HepG2 (cell line): Measurements from ENCODE around the gene TMCO4. TPM values are rescaled to one million over a fixed set of nuclear protein-coding genes. Genes with fewer than 3 reads are reported as not detected.
A peak's percentile ranks its signal among the peaks of the same experiment; 100 is the strongest.

Experiments used
- HDAC2 ChIP-seq: sonication (generic); formaldehyde crosslinking; IDR thresholded peaks from 2 replicates; pipeline ENCODE4 v1.4.0; 2020; ENCODE audit warnings: missing genetic modification reagents
- MIER2 ChIP-seq: IDR thresholded peaks from 2 replicates; pipeline ENCODE4 v1.6.1; 2016; ENCODE audit warnings: missing biosample characterization, missing genetic modification reagents
- NFYB ChIP-seq: sonication (generic); formaldehyde crosslinking; IDR thresholded peaks from 2 replicates; pipeline ENCODE4 v1.4.0; 2020; ENCODE audit warnings: missing genetic modification reagents
- ONECUT2 ChIP-seq: sonication (generic); formaldehyde crosslinking; IDR thresholded peaks from 2 replicates; pipeline ENCODE4 v1.4.0; 2020; ENCODE audit warnings: missing genetic modification reagents
- SOX5 ChIP-seq: IDR thresholded peaks from 2 replicates; pipeline ENCODE4 v1.6.1; 2016; ENCODE audit warnings: borderline replicate concordance
- SRY ChIP-seq: sonication (generic); formaldehyde crosslinking; IDR thresholded peaks from 2 replicates; pipeline ENCODE4 v1.8.0; 2022; ENCODE audit warnings: mild to moderate bottlenecking, missing genetic modification reagents
- ZC3H4 ChIP-seq: sonication (generic); formaldehyde crosslinking; IDR thresholded peaks from 2 replicates; pipeline ENCODE4 v1.4.0; 2020; ENCODE audit warnings: missing genetic modification reagents, borderline replicate concordance
- ZMYM3 ChIP-seq: sonication (generic); formaldehyde crosslinking; IDR thresholded peaks from 2 replicates; pipeline ENCODE4 v1.5.1; 2020; ENCODE audit warnings: mild to moderate bottlenecking, missing genetic modification reagents
- ZNF121 ChIP-seq: sonication (generic); formaldehyde crosslinking; IDR thresholded peaks from 2 replicates; pipeline ENCODE4 v1.5.0; 2020; ENCODE audit warnings: mild to moderate bottlenecking, missing genetic modification reagents
- ZNF296 ChIP-seq: sonication (generic); formaldehyde crosslinking; conservative IDR thresholded peaks from 2 replicates; pipeline ENCODE4 v1.5.0; 2020; ENCODE audit warnings: mild to moderate bottlenecking, missing genetic modification reagents
- ZNF431 ChIP-seq: sonication (generic); formaldehyde crosslinking; IDR thresholded peaks from 2 replicates; pipeline ENCODE4 v1.9.0; 2022; ENCODE audit warnings: missing genetic modification reagents, low read depth, mild to moderate bottlenecking, borderline replicate concordance
- ZNF446 ChIP-seq: sonication (generic); formaldehyde crosslinking; IDR thresholded peaks from 2 replicates; pipeline ENCODE4 v1.5.0; 2020; ENCODE audit warnings: mild to moderate bottlenecking, missing genetic modification reagents
- ZNF460 ChIP-seq: sonication (generic); formaldehyde crosslinking; IDR thresholded peaks from 2 replicates; pipeline ENCODE4 v1.5.1; 2020; ENCODE audit warnings: missing genetic modification reagents, mild to moderate bottlenecking, borderline replicate concordance
- ZNF556 ChIP-seq: sonication (generic); formaldehyde crosslinking; IDR thresholded peaks from 2 replicates; pipeline ENCODE4 v1.4.0; 2020; ENCODE audit warnings: mild to moderate bottlenecking, missing genetic modification reagents, borderline replicate concordance
- ZNF703 ChIP-seq: sonication (generic); formaldehyde crosslinking; IDR thresholded peaks from 2 replicates; pipeline ENCODE4 v1.5.1; 2020; ENCODE audit warnings: missing genetic modification reagents, mild to moderate bottlenecking, moderate library complexity, borderline replicate concordance
- ZNF777 ChIP-seq: sonication (generic); formaldehyde crosslinking; IDR thresholded peaks from 2 replicates; pipeline ENCODE4 v1.4.0; 2020; ENCODE audit warnings: missing genetic modification reagents
- polyA plus RNA-seq, 8 experiments: library from polyadenylated mRNA; depleted of rRNA in 3 of 8; stranded (reverse) in 7 of 8; unstranded in 1 of 8; fragments of >200 nt; fragmentation: Illumina TruSeq in 4 of 8; extraction: Trizol in 4 of 8; gene quantifications; 2 replicates each; pipeline versions ENCODE4 v1.2.1 to v1.2.3, GENCODE V29; 2011 to 2016; ENCODE audit warnings: low read depth in 4 of 8, missing spikeins in 1 of 8, mixed read lengths in 1 of 8; ENCODE audit not compliant: insufficient read depth in 1 of 8
- total RNA-seq, 5 experiments: library from RNA; depleted of rRNA; stranded (reverse); fragments of >200 nt; fragmentation: Illumina TruSeq; extraction: Trizol; gene quantifications; 2 replicates each; pipeline ENCODE4 v1.2.3, GENCODE V29; 2016; ENCODE audit warnings: low read depth in 1 of 5
- TF ChIP-seq, protein P1 (sequence below): sonication (generic); formaldehyde crosslinking; IDR thresholded peaks from 2 replicates; pipeline ENCODE4 v1.4.0; 2020; ENCODE audit warnings: missing genetic modification reagents
- TF ChIP-seq, protein P2 (sequence below): sonication (generic); formaldehyde crosslinking; IDR thresholded peaks from 2 replicates; pipeline ENCODE4 v1.5.1; 2020; ENCODE audit warnings: missing genetic modification reagents, mild to moderate bottlenecking, borderline replicate concordance
- TF ChIP-seq, protein P3 (sequence below), 2 experiments: sonication (generic) in 1 of 2; formaldehyde crosslinking in 1 of 2; IDR thresholded peaks; 2 replicates each; pipeline versions ENCODE4 v1.4.0 to v1.6.1; 2018 to 2020; ENCODE audit warnings: missing genetic modification reagents in 2 of 2, borderline replicate concordance in 1 of 2, low read depth in 1 of 2, mild to moderate bottlenecking in 1 of 2, missing biosample characterization in 1 of 2

Gene TMCO4
- total and polyA plus RNA-seq, 2 of the 13 experiments (the other 11 are each of a cell fraction or from before 2014, with no cell fraction given) = 2.1 to 4.1 TPM

DNA sequence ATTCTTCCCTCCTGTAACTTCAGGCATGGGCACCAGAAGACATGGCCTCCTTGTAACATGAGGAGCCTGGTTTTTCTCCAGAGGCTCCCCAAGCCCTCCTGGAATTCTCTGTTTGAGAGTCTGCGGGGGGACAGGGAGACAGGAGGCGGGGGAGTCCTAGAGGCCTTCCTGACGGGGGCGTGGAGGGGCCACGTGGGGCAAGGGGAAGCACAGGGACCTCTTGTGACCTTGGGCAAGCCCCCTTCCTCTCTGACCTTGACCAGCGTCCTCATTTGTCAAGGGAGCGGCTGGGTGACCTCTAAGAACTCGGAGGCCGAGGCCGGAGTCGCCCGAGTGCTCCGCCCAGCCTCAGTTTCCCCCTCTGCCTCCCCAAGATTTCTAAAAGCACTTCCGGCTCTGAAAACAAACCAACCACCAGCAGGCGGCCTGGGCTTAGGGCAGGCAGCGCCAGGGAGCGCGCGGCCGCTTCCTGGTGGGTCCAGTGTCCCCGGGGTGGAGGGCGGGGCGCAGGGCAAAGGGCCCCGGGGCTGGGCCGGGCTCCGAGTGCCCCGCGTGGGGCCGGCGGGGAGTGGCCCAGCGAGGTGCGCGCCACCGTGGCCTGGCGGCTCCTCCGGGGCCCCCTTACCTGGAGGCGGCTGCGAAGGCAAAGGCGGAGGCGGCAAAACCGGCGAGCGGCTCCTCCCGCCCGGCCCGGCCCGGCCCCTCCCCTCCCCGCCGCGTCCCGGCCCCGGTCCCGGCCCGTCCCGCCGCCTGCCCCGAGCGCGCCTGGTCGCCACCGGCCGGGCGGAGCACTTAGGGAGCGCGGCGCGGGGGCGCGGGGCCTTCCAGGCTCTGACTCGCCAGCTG, at the start of gene TMCO4 (continued):
- no peak for TF ChIP-seq HDAC2 (CRISPR knock-in tag)
- no peak for TF ChIP-seq NFYB (CRISPR knock-in tag)
- no peak for TF ChIP-seq ZNF446 (CRISPR knock-in tag)
- no peak for TF ChIP-seq ZNF460 (CRISPR knock-in tag)
- TF ChIP-seq MIER2 = 0 out of 2 replicates have a peak, but pooled peaks have one; percentile 35
- TF ChIP-seq, protein P1, sequence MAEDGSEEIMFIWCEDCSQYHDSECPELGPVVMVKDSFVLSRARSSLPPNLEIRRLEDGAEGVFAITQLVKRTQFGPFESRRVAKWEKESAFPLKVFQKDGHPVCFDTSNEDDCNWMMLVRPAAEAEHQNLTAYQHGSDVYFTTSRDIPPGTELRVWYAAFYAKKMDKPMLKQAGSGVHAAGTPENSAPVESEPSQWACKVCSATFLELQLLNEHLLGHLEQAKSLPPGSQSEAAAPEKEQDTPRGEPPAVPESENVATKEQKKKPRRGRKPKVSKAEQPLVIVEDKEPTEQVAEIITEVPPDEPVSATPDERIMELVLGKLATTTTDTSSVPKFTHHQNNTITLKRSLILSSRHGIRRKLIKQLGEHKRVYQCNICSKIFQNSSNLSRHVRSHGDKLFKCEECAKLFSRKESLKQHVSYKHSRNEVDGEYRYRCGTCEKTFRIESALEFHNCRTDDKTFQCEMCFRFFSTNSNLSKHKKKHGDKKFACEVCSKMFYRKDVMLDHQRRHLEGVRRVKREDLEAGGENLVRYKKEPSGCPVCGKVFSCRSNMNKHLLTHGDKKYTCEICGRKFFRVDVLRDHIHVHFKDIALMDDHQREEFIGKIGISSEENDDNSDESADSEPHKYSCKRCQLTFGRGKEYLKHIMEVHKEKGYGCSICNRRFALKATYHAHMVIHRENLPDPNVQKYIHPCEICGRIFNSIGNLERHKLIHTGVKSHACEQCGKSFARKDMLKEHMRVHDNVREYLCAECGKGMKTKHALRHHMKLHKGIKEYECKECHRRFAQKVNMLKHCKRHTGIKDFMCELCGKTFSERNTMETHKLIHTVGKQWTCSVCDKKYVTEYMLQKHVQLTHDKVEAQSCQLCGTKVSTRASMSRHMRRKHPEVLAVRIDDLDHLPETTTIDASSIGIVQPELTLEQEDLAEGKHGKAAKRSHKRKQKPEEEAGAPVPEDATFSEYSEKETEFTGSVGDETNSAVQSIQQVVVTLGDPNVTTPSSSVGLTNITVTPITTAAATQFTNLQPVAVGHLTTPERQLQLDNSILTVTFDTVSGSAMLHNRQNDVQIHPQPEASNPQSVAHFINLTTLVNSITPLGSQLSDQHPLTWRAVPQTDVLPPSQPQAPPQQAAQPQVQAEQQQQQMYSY (CRISPR knock-in tag) = no peak
- no peak for TF ChIP-seq ZC3H4 (CRISPR knock-in tag)
- no peak for TF ChIP-seq ZNF703 (CRISPR knock-in tag)
- 0 out of 2 replicates have a peak, but pooled peaks have one; percentile 10 for TF ChIP-seq ZNF431
- TF ChIP-seq ZNF296 (CRISPR knock-in tag) = no peak
- no peak; the same call in none of the 2 replicates for TF ChIP-seq ZMYM3
- no peak for TF ChIP-seq ZNF777
- no peak for TF ChIP-seq ONECUT2
- TF ChIP-seq SOX5 (CRISPR knock-in tag) = no peak
- TF ChIP-seq, protein P2, sequence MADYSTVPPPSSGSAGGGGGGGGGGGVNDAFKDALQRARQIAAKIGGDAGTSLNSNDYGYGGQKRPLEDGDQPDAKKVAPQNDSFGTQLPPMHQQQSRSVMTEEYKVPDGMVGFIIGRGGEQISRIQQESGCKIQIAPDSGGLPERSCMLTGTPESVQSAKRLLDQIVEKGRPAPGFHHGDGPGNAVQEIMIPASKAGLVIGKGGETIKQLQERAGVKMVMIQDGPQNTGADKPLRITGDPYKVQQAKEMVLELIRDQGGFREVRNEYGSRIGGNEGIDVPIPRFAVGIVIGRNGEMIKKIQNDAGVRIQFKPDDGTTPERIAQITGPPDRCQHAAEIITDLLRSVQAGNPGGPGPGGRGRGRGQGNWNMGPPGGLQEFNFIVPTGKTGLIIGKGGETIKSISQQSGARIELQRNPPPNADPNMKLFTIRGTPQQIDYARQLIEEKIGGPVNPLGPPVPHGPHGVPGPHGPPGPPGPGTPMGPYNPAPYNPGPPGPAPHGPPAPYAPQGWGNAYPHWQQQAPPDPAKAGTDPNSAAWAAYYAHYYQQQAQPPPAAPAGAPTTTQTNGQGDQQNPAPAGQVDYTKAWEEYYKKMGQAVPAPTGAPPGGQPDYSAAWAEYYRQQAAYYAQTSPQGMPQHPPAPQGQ (CRISPR knock-in tag) = no peak
- 0 out of 2 replicates have a peak, but pooled peaks have one; percentile 16 for TF ChIP-seq SRY (CRISPR knock-in tag)
- TF ChIP-seq, protein P3, sequence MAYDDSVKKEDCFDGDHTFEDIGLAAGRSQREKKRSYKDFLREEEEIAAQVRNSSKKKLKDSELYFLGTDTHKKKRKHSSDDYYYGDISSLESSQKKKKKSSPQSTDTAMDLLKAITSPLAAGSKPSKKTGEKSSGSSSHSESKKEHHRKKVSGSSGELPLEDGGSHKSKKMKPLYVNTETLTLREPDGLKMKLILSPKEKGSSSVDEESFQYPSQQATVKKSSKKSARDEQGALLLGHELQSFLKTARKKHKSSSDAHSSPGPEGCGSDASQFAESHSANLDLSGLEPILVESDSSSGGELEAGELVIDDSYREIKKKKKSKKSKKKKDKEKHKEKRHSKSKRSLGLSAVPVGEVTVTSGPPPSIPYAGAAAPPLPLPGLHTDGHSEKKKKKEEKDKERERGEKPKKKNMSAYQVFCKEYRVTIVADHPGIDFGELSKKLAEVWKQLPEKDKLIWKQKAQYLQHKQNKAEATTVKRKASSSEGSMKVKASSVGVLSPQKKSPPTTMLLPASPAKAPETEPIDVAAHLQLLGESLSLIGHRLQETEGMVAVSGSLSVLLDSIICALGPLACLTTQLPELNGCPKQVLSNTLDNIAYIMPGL (CRISPR knock-in tag; IDR thresholded peaks at IDR 0.05; ENCODE audit: borderline replicate concordance in 1 of 2, low read depth in 1 of 2) = peak; percentile 26 to 46; a peak in 2 of 4 replicates
- TF ChIP-seq ZNF556 = no peak
- TF ChIP-seq ZNF121 (CRISPR knock-in tag) = no peak
